Body of pancreas (tissue), 4 donors: ENCODE results near the gene ANO2.

Source experiments
- POLR2A ChIP-seq, 3 donors: fragments of 450-650 bp; IDR thresholded peaks; one replicate each; pipeline ENCODE4 v1.6.1; 2016; ENCODE audit warnings: antibody characterized with exemption in 3 of 3, mild to moderate bottlenecking in 2 of 3
- TF ChIP-seq, protein P1 (sequence below), 7 experiments: fragments of 450-650 bp in 4 of 7; fragments of 200-600 bp in 3 of 7; sonication (generic) in 3 of 7; IDR thresholded peaks; one replicate each; pipeline ENCODE4 v1.5.1; 2016 to 2019; ENCODE audit warnings: antibody characterized with exemption in 7 of 7

DNA sequence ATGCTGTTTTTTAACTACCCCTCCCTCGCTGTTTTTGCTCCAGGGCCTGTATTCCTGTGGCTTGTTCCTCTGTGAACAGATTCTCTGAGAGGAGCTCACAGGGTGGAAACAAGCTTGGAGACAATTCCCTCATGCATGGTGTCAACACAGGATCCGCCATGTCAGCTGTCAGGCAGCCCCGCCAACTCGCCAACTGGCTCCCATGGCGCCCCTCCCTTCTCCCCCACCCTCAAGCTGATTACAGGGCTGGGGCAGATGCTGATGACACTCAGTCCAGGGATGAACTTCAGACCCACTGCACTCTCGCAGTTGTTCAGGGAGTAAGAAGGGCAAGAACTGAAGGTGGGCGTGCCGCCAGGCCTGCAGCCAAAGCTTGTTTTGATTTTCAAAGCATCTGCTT lies 283.2 kb downstream of the ANO2 start:
- TF ChIP-seq, protein P1, sequence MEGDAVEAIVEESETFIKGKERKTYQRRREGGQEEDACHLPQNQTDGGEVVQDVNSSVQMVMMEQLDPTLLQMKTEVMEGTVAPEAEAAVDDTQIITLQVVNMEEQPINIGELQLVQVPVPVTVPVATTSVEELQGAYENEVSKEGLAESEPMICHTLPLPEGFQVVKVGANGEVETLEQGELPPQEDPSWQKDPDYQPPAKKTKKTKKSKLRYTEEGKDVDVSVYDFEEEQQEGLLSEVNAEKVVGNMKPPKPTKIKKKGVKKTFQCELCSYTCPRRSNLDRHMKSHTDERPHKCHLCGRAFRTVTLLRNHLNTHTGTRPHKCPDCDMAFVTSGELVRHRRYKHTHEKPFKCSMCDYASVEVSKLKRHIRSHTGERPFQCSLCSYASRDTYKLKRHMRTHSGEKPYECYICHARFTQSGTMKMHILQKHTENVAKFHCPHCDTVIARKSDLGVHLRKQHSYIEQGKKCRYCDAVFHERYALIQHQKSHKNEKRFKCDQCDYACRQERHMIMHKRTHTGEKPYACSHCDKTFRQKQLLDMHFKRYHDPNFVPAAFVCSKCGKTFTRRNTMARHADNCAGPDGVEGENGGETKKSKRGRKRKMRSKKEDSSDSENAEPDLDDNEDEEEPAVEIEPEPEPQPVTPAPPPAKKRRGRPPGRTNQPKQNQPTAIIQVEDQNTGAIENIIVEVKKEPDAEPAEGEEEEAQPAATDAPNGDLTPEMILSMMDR (IDR thresholded peaks at IDR 0.05), result no peak
- TF ChIP-seq POLR2A (IDR thresholded peaks at IDR 0.05), result no peak
